Tibial nerve (tissue), 4 donors: ENCODE data around the gene ZC3H12A.

ENCODE experiments used
- CTCF ChIP-seq, 5 experiments: fragments of 200-600 bp in 3 of 5; fragments of 450-650 bp in 2 of 5; sonication (generic) in 3 of 5; IDR thresholded peaks; one replicate each; pipeline ENCODE4 v1.5.1; 2016 to 2019; ENCODE audit warnings: antibody characterized with exemption in 5 of 5, mild to moderate bottlenecking in 3 of 5, moderate library complexity in 2 of 5
- EP300 ChIP-seq, 2 donors: sonication (generic); formaldehyde crosslinking; IDR thresholded peaks; one replicate each; pipeline ENCODE4 v1.6.1; 2017; ENCODE audit warnings: antibody characterized with exemption in 2 of 2, mild to moderate bottlenecking in 1 of 2

DNA sequence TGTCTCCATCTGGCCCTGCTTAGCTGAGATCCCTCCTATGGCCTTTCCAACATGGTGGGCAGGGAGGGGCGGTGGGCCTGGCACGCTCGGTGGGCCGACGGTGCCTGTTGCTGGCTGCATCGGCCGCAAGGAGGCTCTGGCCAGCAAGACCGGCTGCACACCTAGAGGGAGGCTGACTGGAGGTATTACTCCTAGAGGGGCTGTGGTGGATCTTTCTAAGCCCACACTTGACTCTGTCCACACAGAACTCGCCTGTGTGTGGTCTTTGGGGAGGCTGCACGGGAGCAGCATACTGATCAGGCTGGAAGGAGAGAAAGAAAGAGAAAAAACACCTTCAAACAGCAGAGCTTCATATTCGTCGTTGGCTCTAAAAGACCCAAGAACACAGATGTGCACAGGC is 41.7 kb upstream of the ZC3H12A start:
- TF ChIP-seq CTCF (IDR thresholded peaks at IDR 0.05) (no peak), EP300 (IDR thresholded peaks at IDR 0.05) (no peak)
